Measurements from ENCODE around the gene PLA2R1. TPM values are rescaled to one million over a fixed set of nuclear protein-coding genes. Genes with fewer than 3 reads are reported as not detected.

Gene PLA2R1
- polyA plus RNA-seq, 1 of the 3 experiments (the other 2 are of a cell fraction), result not detected

DNA sequence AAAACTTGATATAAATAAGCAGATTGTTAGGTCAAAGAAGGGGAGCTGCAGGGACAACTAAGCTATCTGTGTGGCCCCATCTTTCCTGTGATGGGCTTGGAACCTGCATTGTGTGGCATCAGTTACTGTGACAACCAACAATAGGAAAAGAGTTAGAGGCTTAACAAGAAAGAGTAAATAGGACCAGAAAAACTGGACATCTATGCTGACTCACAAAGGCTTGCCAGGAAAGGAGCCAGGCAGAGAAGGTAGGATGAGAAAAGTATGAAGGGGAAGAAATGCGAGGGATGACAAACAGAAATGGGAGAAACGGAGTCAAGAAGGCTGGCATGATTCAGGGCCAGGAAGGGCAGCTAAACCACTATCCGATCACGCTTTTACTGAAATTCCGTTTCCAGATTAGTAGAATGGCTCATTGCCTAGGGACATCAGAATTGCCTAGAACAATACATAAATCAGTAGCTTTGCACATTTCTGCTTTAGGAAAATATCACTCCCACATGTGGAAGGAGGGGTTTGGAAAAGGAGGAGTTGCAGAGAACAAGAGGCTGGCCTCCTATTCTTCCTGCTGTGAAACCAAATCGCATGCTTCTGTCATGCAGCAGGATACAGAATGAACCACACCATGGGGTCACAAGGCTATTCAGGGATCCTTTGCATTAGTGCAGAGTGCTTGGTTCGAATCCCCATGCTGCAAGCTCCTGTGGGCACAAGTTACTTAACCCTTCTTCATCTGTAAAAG lies 7.3 kb downstream of the PLA2R1 start:
- TF ChIP-seq, protein P1, sequence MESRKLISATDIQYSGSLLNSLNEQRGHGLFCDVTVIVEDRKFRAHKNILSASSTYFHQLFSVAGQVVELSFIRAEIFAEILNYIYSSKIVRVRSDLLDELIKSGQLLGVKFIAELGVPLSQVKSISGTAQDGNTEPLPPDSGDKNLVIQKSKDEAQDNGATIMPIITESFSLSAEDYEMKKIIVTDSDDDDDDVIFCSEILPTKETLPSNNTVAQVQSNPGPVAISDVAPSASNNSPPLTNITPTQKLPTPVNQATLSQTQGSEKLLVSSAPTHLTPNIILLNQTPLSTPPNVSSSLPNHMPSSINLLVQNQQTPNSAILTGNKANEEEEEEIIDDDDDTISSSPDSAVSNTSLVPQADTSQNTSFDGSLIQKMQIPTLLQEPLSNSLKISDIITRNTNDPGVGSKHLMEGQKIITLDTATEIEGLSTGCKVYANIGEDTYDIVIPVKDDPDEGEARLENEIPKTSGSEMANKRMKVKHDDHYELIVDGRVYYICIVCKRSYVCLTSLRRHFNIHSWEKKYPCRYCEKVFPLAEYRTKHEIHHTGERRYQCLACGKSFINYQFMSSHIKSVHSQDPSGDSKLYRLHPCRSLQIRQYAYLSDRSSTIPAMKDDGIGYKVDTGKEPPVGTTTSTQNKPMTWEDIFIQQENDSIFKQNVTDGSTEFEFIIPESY (IDR thresholded peaks at IDR 0.05; ENCODE audit: borderline replicate concordance, low read depth), result no peak
- TF ChIP-seq, protein P2, sequence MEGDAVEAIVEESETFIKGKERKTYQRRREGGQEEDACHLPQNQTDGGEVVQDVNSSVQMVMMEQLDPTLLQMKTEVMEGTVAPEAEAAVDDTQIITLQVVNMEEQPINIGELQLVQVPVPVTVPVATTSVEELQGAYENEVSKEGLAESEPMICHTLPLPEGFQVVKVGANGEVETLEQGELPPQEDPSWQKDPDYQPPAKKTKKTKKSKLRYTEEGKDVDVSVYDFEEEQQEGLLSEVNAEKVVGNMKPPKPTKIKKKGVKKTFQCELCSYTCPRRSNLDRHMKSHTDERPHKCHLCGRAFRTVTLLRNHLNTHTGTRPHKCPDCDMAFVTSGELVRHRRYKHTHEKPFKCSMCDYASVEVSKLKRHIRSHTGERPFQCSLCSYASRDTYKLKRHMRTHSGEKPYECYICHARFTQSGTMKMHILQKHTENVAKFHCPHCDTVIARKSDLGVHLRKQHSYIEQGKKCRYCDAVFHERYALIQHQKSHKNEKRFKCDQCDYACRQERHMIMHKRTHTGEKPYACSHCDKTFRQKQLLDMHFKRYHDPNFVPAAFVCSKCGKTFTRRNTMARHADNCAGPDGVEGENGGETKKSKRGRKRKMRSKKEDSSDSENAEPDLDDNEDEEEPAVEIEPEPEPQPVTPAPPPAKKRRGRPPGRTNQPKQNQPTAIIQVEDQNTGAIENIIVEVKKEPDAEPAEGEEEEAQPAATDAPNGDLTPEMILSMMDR (IDR thresholded peaks at IDR 0.05), result no peak
- TF ChIP-seq EZH2phosphoT487 (IDR thresholded peaks at IDR 0.05; ENCODE audit: borderline replicate concordance, low read depth), result no peak
- TF ChIP-seq TCF12 (IDR thresholded peaks at IDR 0.05), result no peak
- TF ChIP-seq GATA2 (CRISPR knock-in tag; IDR thresholded peaks at IDR 0.05), result no peak
- TF ChIP-seq GABPA (IDR thresholded peaks at IDR 0.05; ENCODE audit: low read depth), result no peak
- TF ChIP-seq NFIC (IDR thresholded peaks at IDR 0.05; ENCODE audit: borderline replicate concordance), result no peak
- TF ChIP-seq, protein P3, sequence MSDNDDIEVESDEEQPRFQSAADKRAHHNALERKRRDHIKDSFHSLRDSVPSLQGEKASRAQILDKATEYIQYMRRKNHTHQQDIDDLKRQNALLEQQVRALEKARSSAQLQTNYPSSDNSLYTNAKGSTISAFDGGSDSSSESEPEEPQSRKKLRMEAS (IDR thresholded peaks at IDR 0.05; ENCODE audit: low read depth), result no peak
- TF ChIP-seq, protein P4, sequence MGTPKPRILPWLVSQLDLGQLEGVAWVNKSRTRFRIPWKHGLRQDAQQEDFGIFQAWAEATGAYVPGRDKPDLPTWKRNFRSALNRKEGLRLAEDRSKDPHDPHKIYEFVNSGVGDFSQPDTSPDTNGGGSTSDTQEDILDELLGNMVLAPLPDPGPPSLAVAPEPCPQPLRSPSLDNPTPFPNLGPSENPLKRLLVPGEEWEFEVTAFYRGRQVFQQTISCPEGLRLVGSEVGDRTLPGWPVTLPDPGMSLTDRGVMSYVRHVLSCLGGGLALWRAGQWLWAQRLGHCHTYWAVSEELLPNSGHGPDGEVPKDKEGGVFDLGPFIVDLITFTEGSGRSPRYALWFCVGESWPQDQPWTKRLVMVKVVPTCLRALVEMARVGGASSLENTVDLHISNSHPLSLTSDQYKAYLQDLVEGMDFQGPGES (IDR thresholded peaks at IDR 0.05; ENCODE audit: low read depth, low read length), result no peak
- TF ChIP-seq EP300 (IDR thresholded peaks at IDR 0.05; ENCODE audit: borderline replicate concordance in 1 of 2, low read depth in 1 of 2, low read length in 1 of 2), result no peak
- no peak for TF ChIP-seq TEAD4 (IDR thresholded peaks at IDR 0.05; ENCODE audit: borderline replicate concordance, insufficient read depth)
- no peak for TF ChIP-seq RAD21 (IDR thresholded peaks at IDR 0.05; ENCODE audit: low read length)
- TF ChIP-seq POLR2AphosphoS5 (IDR thresholded peaks at IDR 0.05; ENCODE audit: low read depth, low read length), result no peak
- TF ChIP-seq RCOR1 (IDR thresholded peaks at IDR 0.05; ENCODE audit: low read length), result no peak
- TF ChIP-seq FOXM1 (IDR thresholded peaks at IDR 0.05; ENCODE audit: low read depth), result no peak
- TF ChIP-seq FOSL2 (IDR thresholded peaks at IDR 0.05; ENCODE audit: borderline replicate concordance, low read depth), result no peak
- TF ChIP-seq RXRA (IDR thresholded peaks at IDR 0.05; ENCODE audit: borderline replicate concordance, low read depth), result no peak
- no peak for TF ChIP-seq REST (IDR thresholded peaks at IDR 0.05; ENCODE audit: low read depth, low read length)
- TF ChIP-seq JUND (IDR thresholded peaks at IDR 0.05), result no peak
- TF ChIP-seq TAF1 (IDR thresholded peaks at IDR 0.05; ENCODE audit: borderline replicate concordance, low read depth, low read length), result no peak
- no peaks in the 10 kb centered on the region for H3K9me2 ChIP-seq
- 68% methylated on average over 7 of the region's 7 CpGs for WGBS (ENCODE audit: low lambda C conversion rate)
- H3F3A ChIP-seq (replicated peaks; ENCODE audit: insufficient read depth), result no peaks in the 10 kb centered on the region
- H3K36me3 ChIP-seq (replicated peaks in 1 of 2; ENCODE audit: control insufficient read depth in 1 of 2, insufficient read depth in 2 of 2, low read length in 1 of 2), result no peaks in the 10 kb centered on the region
- no peak overlapping the region for H3K4me3 ChIP-seq (ENCODE audit: low read depth in 2 of 2, low read length in 1 of 2)
- no peaks in the 10 kb centered on the region for H3K79me2 ChIP-seq (ENCODE audit: insufficient read depth)
- no peaks in the 10 kb centered on the region for H3K9me3 ChIP-seq
- no peak overlapping the region for H3K4me2 ChIP-seq
- H3K4me1 ChIP-seq (ENCODE audit: control insufficient read depth in 1 of 2, insufficient read depth in 2 of 2, low read depth in 1 of 2, low read length in 1 of 2), result no peaks in the 10 kb centered on the region
- no peaks in the 10 kb centered on the region for H4K20me1 ChIP-seq (ENCODE audit: insufficient read depth)
- H3K27me3 ChIP-seq (ENCODE audit: insufficient read depth), result peaks cover 7% of the 10 kb centered on the region; the same call in 1 of the 2 replicates
- DNase-seq, result no peak
- no peak overlapping the region for H3K27ac ChIP-seq (ENCODE audit: low read depth in 2 of 2, low read length in 1 of 2)
- CTCF ChIA-PET, result no interaction called here
- no peak overlapping the region for H2AFZ ChIP-seq (ENCODE audit: low read depth)
- POLR2A ChIA-PET, result no interaction called here
- no peak overlapping the region for H3K9ac ChIP-seq

Measured in SK-N-SH (cell line).